ENCODE measurements around the gene CES5A. TPM values are rescaled to one million over a fixed set of nuclear protein-coding genes. Genes with fewer than 3 reads are reported as not detected.

Gene CES5A
- total and polyA plus RNA-seq, 2 of the 8 experiments (the other 6 are each of a cell fraction or from before 2014, with no cell fraction given) = not detected

DNA sequence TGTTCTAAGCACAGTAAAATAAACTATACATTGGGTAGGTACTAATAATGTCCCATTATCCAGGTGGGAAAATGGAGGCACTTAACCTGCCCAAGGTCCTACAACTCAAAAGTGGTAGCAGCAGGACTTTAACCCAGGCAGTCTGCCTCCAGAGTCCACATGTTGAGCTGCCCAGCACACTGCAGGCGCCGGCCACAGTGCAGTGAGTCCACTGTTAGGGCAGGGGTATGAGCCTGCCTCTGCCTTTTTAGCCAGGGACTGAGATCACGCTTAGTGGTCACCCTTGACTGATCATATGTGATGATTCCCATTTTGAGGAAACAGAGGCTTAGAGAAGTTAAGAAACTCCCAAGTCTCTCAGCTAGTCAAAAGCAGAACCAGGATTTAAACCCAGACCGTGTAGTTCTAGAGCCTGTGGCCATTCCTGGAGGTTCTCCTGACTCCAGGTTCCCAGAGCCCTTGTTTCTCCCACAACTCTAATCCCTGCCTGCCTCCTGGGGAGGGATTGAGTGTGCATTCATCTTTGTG is 50.6 kb downstream of the CES5A start:
- Histone ChIP-seq H2BK120ac (replicated peaks; ENCODE audit: low read depth, low read length) (no peak overlapping the region), H2BK5ac (ENCODE audit: low read depth, low read length) (no peak overlapping the region), H3K79me1 (ENCODE audit: low read depth, low read length) (no peaks in the 10 kb centered on the region), H3K4me2 (ENCODE audit: insufficient read depth in 1 of 2, low read depth in 2 of 2, low read length in 2 of 2) (no peak overlapping the region), H3K18ac (ENCODE audit: extremely low read depth, low read length) (no peak overlapping the region), H3K4me3 (ENCODE audit: extremely low read depth in 1 of 4, insufficient read depth in 2 of 4, low read depth in 3 of 4, low read length in 4 of 4) (no peak overlapping the region), H3K27ac (ENCODE audit: low read depth, low read length) (no peak overlapping the region), H3K23ac (ENCODE audit: insufficient read length) (no peak overlapping the region), H4K20me1 (replicated peaks in 1 of 2; ENCODE audit: control insufficient read depth in 1 of 2, insufficient read depth in 2 of 2, low read length in 2 of 2) (no peaks in the 10 kb centered on the region), H3K23me2 (ENCODE audit: low read depth, low read length) (no peaks in the 10 kb centered on the region), H2AFZ (ENCODE audit: low read length) (no peak overlapping the region), H3K9me3 (ENCODE audit: insufficient read depth in 2 of 2, low read depth in 1 of 2, low read length in 1 of 2) (no peaks in the 10 kb centered on the region), H3K79me2 (ENCODE audit: control insufficient read depth in 1 of 2, insufficient read depth in 2 of 2, low read length in 2 of 2) (no peaks in the 10 kb centered on the region), H2BK20ac (ENCODE audit: low read length) (no peak overlapping the region), H3K36me3 (ENCODE audit: control insufficient read depth in 2 of 4, insufficient read depth in 4 of 4, low read length in 3 of 4) (no peaks in the 10 kb centered on the region), H4K91ac (replicated peaks; ENCODE audit: insufficient read length, low read length) (no peak overlapping the region), H3K56ac (replicated peaks; ENCODE audit: insufficient read length, low read depth, low read length) (no peak overlapping the region), H4K5ac (ENCODE audit: insufficient read length, low read depth, low read length) (no peak overlapping the region), H2BK12ac (ENCODE audit: low read depth, low read length) (no peak overlapping the region), H3K14ac (ENCODE audit: insufficient read length) (no peak overlapping the region), H3K9ac (replicated peaks in 1 of 4; ENCODE audit: extremely low read depth in 1 of 4, low read depth in 3 of 4, low read length in 3 of 4) (no peak overlapping the region), H3K4ac (replicated peaks; ENCODE audit: insufficient read length, low read depth, low read length) (no peak overlapping the region), H3K27me3 (replicated peaks in 1 of 4; ENCODE audit: control insufficient read depth in 3 of 4, extremely low read depth in 1 of 4, insufficient read depth in 3 of 4, low read length in 3 of 4) (no peaks in the 10 kb centered on the region), H2BK15ac (ENCODE audit: low read length) (no peak overlapping the region), H4K8ac (ENCODE audit: extremely low read depth, insufficient read depth, low read length) (no peak overlapping the region), H2AK5ac (ENCODE audit: low read depth, low read length) (no peak overlapping the region), H3K4me1 (replicated peaks in 1 of 4; ENCODE audit: control insufficient read depth in 3 of 4, insufficient read depth in 4 of 4, low read length in 3 of 4) (no peaks in the 10 kb centered on the region)
- DNase-seq (ENCODE audit: low read depth in 1 of 2, low spot score in 2 of 2) = no peak
- WGBS, 2 experiments (ENCODE audit: extremely low coverage in 1 of 2, insufficient coverage in 1 of 2, insufficient read length in 1 of 2, insufficient replicate concordance in 2 of 2, low coverage in 1 of 2, low lambda C conversion rate in 2 of 2, missing lambda C conversion rate in 1 of 2) = 93% methylated on average over 4 of the region's 4 CpGs; no CpG with 5 or more reads in 1 of the 2 experiments
- TF ChIP-seq GABPA (IDR thresholded peaks at IDR 0.05; ENCODE audit: borderline replicate concordance, insufficient read depth, low read length) = no peak
- TF ChIP-seq, protein P1, sequence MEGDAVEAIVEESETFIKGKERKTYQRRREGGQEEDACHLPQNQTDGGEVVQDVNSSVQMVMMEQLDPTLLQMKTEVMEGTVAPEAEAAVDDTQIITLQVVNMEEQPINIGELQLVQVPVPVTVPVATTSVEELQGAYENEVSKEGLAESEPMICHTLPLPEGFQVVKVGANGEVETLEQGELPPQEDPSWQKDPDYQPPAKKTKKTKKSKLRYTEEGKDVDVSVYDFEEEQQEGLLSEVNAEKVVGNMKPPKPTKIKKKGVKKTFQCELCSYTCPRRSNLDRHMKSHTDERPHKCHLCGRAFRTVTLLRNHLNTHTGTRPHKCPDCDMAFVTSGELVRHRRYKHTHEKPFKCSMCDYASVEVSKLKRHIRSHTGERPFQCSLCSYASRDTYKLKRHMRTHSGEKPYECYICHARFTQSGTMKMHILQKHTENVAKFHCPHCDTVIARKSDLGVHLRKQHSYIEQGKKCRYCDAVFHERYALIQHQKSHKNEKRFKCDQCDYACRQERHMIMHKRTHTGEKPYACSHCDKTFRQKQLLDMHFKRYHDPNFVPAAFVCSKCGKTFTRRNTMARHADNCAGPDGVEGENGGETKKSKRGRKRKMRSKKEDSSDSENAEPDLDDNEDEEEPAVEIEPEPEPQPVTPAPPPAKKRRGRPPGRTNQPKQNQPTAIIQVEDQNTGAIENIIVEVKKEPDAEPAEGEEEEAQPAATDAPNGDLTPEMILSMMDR (IDR thresholded peaks at IDR 0.05; ENCODE audit: control extremely low read depth in 1 of 3, insufficient read depth in 1 of 3, low read depth in 1 of 3, low read length in 3 of 3) = no peak
- TF ChIP-seq KDM5A (IDR thresholded peaks at IDR 0.05; ENCODE audit: low read length) = no peak
- no peak for TF ChIP-seq NANOG (IDR thresholded peaks at IDR 0.05; ENCODE audit: insufficient read depth, low read depth, low read length, poor library complexity, severe bottlenecking)
- TF ChIP-seq CBX5 (IDR thresholded peaks at IDR 0.05; ENCODE audit: low read depth, low read length) = no peak
- no peak for TF ChIP-seq RAD21 (IDR thresholded peaks at IDR 0.05 in 1 of 2, conservative IDR thresholded peaks at IDR 0.05 in 1 of 2; ENCODE audit: low read depth in 2 of 2, low read length in 2 of 2)
- CTCF ChIA-PET (ENCODE audit: partially characterized antibody) = interaction anchor here (1.1 to 1.9 kb wide), 2 partner anchors 18 to 85 kb away, joined by 3 to 7 read pairs; no protein-coding TSS in a partner anchor
- FAIRE-seq = no peak
- POLR2A ChIA-PET (ENCODE audit: partially characterized antibody) = no interaction called here

All from H1 (cell line).